ENCODE measurements around the gene RAPGEF2.

- TF ChIP-seq ZNF121 (tag by site-specific recombination; IDR thresholded peaks at IDR 0.05) (no peak), ZFP37 (tag by site-specific recombination; IDR thresholded peaks at IDR 0.05) (no peak), CTCF (tag by site-specific recombination; IDR thresholded peaks at IDR 0.05) (no peak), ZNF23 (tag by site-specific recombination; IDR thresholded peaks at IDR 0.05; ENCODE audit: borderline replicate concordance) (no peak), ZNF184 (tag by site-specific recombination; IDR thresholded peaks at IDR 0.05) (no peak)
- TF ChIP-seq, protein P1, sequence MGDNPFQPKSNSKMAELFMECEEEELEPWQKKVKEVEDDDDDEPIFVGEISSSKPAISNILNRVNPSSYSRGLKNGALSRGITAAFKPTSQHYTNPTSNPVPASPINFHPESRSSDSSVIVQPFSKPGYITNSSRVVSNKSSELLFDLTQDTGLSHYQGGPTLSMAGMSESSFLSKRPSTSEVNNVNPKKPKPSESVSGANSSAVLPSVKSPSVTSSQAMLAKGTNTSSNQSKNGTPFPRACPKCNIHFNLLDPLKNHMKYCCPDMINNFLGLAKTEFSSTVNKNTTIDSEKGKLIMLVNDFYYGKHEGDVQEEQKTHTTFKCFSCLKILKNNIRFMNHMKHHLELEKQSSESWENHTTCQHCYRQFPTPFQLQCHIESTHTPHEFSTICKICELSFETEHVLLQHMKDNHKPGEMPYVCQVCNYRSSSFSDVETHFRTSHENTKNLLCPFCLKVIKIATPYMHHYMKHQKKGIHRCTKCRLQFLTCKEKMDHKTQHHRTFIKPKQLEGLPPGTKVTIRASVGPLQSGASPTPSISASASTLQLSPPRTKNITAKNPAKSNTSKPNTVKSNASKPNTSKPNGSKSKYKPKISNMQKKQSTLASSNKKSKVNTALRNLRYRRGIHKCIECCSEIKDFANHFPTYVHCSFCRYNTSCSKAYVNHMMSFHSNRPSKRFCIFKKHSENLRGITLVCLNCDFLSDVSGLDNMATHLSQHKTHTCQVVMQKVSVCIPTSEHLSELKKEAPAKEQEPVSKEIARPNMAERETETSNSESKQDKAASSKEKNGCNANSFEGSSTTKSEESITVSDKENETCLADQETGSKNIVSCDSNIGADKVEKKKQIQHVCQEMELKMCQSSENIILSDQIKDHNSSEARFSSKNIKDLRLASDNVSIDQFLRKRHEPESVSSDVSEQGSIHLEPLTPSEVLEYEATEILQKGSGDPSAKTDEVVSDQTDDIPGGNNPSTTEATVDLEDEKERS (tag by site-specific recombination; IDR thresholded peaks at IDR 0.05) = no peak
- TF ChIP-seq, protein P2, sequence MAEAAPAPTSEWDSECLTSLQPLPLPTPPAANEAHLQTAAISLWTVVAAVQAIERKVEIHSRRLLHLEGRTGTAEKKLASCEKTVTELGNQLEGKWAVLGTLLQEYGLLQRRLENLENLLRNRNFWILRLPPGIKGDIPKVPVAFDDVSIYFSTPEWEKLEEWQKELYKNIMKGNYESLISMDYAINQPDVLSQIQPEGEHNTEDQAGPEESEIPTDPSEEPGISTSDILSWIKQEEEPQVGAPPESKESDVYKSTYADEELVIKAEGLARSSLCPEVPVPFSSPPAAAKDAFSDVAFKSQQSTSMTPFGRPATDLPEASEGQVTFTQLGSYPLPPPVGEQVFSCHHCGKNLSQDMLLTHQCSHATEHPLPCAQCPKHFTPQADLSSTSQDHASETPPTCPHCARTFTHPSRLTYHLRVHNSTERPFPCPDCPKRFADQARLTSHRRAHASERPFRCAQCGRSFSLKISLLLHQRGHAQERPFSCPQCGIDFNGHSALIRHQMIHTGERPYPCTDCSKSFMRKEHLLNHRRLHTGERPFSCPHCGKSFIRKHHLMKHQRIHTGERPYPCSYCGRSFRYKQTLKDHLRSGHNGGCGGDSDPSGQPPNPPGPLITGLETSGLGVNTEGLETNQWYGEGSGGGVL (tag by site-specific recombination; IDR thresholded peaks at IDR 0.05) = no peak
These were observed 4.3 kb upstream of the RAPGEF2 start for GRCh38 chr4:159098482-159099127.

Measured in HEK293 (cell line).